Astrocyte (in vitro differentiated cells and primary cell): ENCODE measurements around the gene RAB37.

Source experiments
- CTCF ChIP-seq: IDR thresholded peaks from 2 replicates; pipeline ENCODE4 v1.5.1; 2011; ENCODE audit warnings: low read depth, mild to moderate bottlenecking, inconsistent platforms, low read length, moderate library complexity; ENCODE audit not compliant: insufficient read depth
- EZH2 ChIP-seq: IDR thresholded peaks from 2 replicates; pipeline ENCODE4 v1.6.1; 2012; ENCODE audit warnings: mild to moderate bottlenecking, low read length, inconsistent platforms; ENCODE audit not compliant: insufficient read depth

DNA sequence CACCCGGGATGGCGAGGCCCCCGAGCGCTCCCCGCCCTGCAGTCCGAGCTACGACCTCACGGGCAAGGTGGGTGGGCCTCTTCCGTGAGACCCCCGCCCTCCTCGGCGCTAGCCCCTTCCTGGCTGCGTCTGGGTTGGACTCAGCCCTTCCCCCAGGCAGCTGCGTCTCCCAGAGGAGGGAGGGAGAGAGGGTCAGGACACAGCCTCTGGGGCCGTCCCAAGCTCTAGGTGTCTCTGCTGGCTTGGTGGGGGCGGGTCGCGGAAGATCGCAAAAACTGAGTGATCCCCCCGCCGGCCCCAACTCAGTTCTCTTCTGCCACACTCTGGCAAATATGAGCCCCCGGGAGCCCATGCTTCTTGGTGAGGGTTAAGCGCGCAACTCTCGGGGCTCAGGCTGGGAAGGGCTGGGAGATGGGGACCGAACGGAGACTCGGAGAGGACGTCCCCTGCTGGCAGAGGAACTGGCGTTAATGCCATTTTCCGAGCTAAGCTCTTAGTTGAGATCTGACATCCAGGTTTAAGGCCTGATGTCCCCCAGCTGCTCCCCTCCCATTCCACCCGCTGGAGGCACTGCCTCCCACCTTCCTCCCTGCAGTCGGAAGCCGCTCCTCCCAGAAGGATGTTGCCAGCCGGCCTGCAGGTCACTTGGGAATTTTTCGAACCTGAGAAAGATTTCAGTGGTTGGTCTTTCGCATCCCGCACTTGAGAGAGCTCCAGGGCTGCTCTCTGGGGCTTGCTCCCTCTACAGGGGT lies 419 bp downstream of the RAB37 start:
- peak; percentile 25 for TF ChIP-seq CTCF
- TF ChIP-seq EZH2: peak; percentile 53
